NCI-H187 treated with DMSO at 0.1 percent for 48 hours (cell line): ENCODE results near the gene ZNF234.
A peak's percentile ranks its signal among the peaks of the same experiment; 100 is the strongest.
"Not testable (repeated sequence)": the region's sequence is repeated elsewhere in the genome, so short reads cannot be mapped to it uniquely, and the experiment has no call there.

Experiments
- DNase-seq: peaks from one replicate; lab custom pipeline; 2025; lab: John Stamatoyannopoulos, UW

The ZNF234 gene

GRCh38 chr19:44141191-44142058 is at the start of gene ZNF234:
Gene ZNF234 (plus strand): TSS chr19:44141554. CDS start chr19:44144633, 3,079 bp downstream.
- peak; percentile 39 for DNase-seq

- no peak for DNase-seq
Observed at GRCh38 chr19:44092108-44092507, 49.2 kb upstream of the ZNF234 start.

GRCh38 chr19:44093931-44094765 is 47.2 kb upstream of the ZNF234 start, which contains the start of gene ZNF224:
Gene ZNF224 (plus strand): TSS chr19:44094361. CDS start chr19:44097874, 3,513 bp downstream.
- DNase-seq, result peak; percentile 64

- no peak for DNase-seq
Observed at GRCh38 chr19:44107751-44108150, 33.6 kb upstream of the ZNF234 start.

- DNase-seq, result no peak
Observed at GRCh38 chr19:44109458-44109857, 31.9 kb upstream of the ZNF234 start.

GRCh38 chr19:44111910-44112463 is 29.4 kb upstream of the ZNF234 start:
- DNase-seq, result no peak

GRCh38 chr19:44112802-44113137 is 28.6 kb upstream of the ZNF234 start:
- no peak for DNase-seq

GRCh38 chr19:44113138-44113783 is 28.1 kb upstream of the ZNF234 start, which contains the start of gene ZNF225:
Gene ZNF225 (plus strand): TSS chr19:44113399. CDS start chr19:44115828, 2,429 bp downstream.
- DNase-seq, result peak; percentile 98

GRCh38 chr19:44113784-44114390 is 27.5 kb upstream of the ZNF234 start:
- no peak for DNase-seq

- DNase-seq, result not testable (repeated sequence)
Observed at GRCh38 chr19:44121162-44121561, 20.2 kb upstream of the ZNF234 start.

- DNase-seq, result no peak
Observed at GRCh38 chr19:44131955-44132354, 9.4 kb upstream of the ZNF234 start.

- no peak for DNase-seq
Observed at GRCh38 chr19:44142059-44142433, 692 bp downstream of the ZNF234 start.

GRCh38 chr19:44149776-44150175 is 8.4 kb downstream of the ZNF234 start:
- no peak for DNase-seq

- DNase-seq, result no peak
Observed at GRCh38 chr19:44151491-44151890, 10.1 kb downstream of the ZNF234 start.

GRCh38 chr19:44156475-44156874 is 15.1 kb downstream of the ZNF234 start:
- no peak for DNase-seq

- no peak for DNase-seq
Observed at GRCh38 chr19:44163789-44164188, 22.4 kb downstream of the ZNF234 start.

- DNase-seq, result no peak
Observed at GRCh38 chr19:44164327-44164672, 22.9 kb downstream of the ZNF234 start.

- peak; percentile 98 for DNase-seq
Observed at GRCh38 chr19:44164673-44165512, 23.5 kb downstream of the ZNF234 start, which contains the start of gene ZNF226. Gene ZNF226 (plus strand): TSS chr19:44165100. CDS start chr19:44170081, 4,981 bp downstream.

GRCh38 chr19:44170660-44171059 is 29.3 kb downstream of the ZNF234 start:
- DNase-seq, result not testable (repeated sequence)

- no peak for DNase-seq
Observed at GRCh38 chr19:44176590-44176989, 35.2 kb downstream of the ZNF234 start.

GRCh38 chr19:44180968-44181367 is 39.6 kb downstream of the ZNF234 start:
- no peak for DNase-seq
